ENCODE data around the gene DOK4. TPM values are rescaled to one million over a fixed set of nuclear protein-coding genes. Genes with fewer than 3 reads are reported as not detected.

Gene DOK4
- total and polyA plus RNA-seq, 2 of the 8 experiments (the other 6 are each of a cell fraction or from before 2014, with no cell fraction given): 24.0 to 28.9 TPM

DNA sequence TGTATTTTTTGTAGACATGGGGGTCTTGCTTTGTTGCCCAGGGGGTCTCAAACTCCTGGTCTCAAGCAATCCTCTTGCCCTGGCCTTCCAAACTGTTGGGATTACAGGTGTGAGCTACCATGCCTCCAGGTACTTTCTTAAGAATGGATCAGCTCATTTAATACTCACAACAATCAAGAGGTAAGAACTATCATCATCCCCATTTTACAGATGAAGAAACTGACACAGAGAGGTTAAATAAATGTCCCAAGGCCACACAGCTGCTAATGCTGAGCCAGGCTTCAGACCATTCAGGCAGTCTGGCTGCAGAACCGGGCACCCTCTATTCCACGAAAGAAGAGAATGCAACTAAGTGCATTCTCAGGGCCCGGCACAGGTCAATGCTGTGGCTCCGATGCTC, 28.1 kb upstream of the DOK4 start:
- H2AK5ac ChIP-seq (ENCODE audit: low read depth, low read length): no peak overlapping the region
- no peaks in the 10 kb centered on the region for H3K79me1 ChIP-seq (ENCODE audit: low read depth, low read length)
- no peak overlapping the region for H3K18ac ChIP-seq (ENCODE audit: extremely low read depth, low read length)
- H2BK5ac ChIP-seq (ENCODE audit: low read depth, low read length): 0 out of 2 replicates have a peak overlapping the region, but pooled peaks have one; percentile 44
- no peaks in the 10 kb centered on the region for H3K23me2 ChIP-seq (ENCODE audit: low read depth, low read length)
- no peak for DNase-seq (ENCODE audit: low read depth in 1 of 2, low spot score in 2 of 2)
- no peak overlapping the region for H2BK20ac ChIP-seq (ENCODE audit: low read length)
- WGBS, 2 experiments (ENCODE audit: extremely low coverage in 1 of 2, insufficient coverage in 1 of 2, insufficient read length in 1 of 2, insufficient replicate concordance in 2 of 2, low coverage in 1 of 2, low lambda C conversion rate in 2 of 2, missing lambda C conversion rate in 1 of 2): 95% methylated on average over 4 of the region's 4 CpGs; no CpG with 5 or more reads in 1 of the 2 experiments
- FAIRE-seq: no peak
- no peak overlapping the region for H3K23ac ChIP-seq (ENCODE audit: insufficient read length)
- no peak overlapping the region for H4K8ac ChIP-seq (ENCODE audit: extremely low read depth, insufficient read depth, low read length)
- no peaks in the 10 kb centered on the region for H3K79me2 ChIP-seq (ENCODE audit: control insufficient read depth in 1 of 2, insufficient read depth in 2 of 2, low read length in 2 of 2)
- H3K27me3 ChIP-seq (replicated peaks in 1 of 4; ENCODE audit: control insufficient read depth in 3 of 4, extremely low read depth in 1 of 4, insufficient read depth in 3 of 4, low read length in 3 of 4): no peaks in the 10 kb centered on the region; a peak in 1 of 7 replicates
- no peak overlapping the region for H3K27ac ChIP-seq (ENCODE audit: low read depth, low read length)
- no peak overlapping the region; the same call in 1 of the 2 replicates for H2BK15ac ChIP-seq (ENCODE audit: low read length)
- CTCF ChIA-PET (ENCODE audit: partially characterized antibody): interaction anchor here (0.9 to 2.8 kb wide), 3 partner anchors 37 to 96 kb away, joined by 3 to 17 read pairs (median 8); no protein-coding TSS in a partner anchor
- H2BK12ac ChIP-seq (ENCODE audit: low read depth, low read length): no peak overlapping the region
- H3K4ac ChIP-seq (replicated peaks; ENCODE audit: insufficient read length, low read depth, low read length): no peak overlapping the region
- no peak overlapping the region for H4K5ac ChIP-seq (ENCODE audit: insufficient read length, low read depth, low read length)
- no peak overlapping the region for H3K4me2 ChIP-seq (ENCODE audit: insufficient read depth in 1 of 2, low read depth in 2 of 2, low read length in 2 of 2)
- no peak overlapping the region for H3K56ac ChIP-seq (replicated peaks; ENCODE audit: insufficient read length, low read depth, low read length)
- peaks cover 0 to 1% of the 10 kb centered on the region in 2 experiments for H4K20me1 ChIP-seq (replicated peaks in 1 of 2; ENCODE audit: control insufficient read depth in 1 of 2, insufficient read depth in 2 of 2, low read length in 2 of 2)
- no peak overlapping the region for H3K9ac ChIP-seq (replicated peaks in 1 of 4; ENCODE audit: extremely low read depth in 1 of 4, low read depth in 3 of 4, low read length in 3 of 4)
- H4K91ac ChIP-seq (replicated peaks; ENCODE audit: insufficient read length, low read length): no peak overlapping the region
- no peak overlapping the region for H3K4me3 ChIP-seq (ENCODE audit: extremely low read depth in 1 of 4, insufficient read depth in 2 of 4, low read depth in 3 of 4, low read length in 4 of 4)
- POLR2A ChIA-PET (ENCODE audit: partially characterized antibody): interaction anchor here (1.2 to 1.3 kb wide), 2 partner anchors 14 to 52 kb away, joined by 3 to 4 read pairs; partner anchors contain the start of gene POLR2C
- H3K4me1 ChIP-seq (replicated peaks in 1 of 4; ENCODE audit: control insufficient read depth in 3 of 4, insufficient read depth in 4 of 4, low read length in 3 of 4): peaks cover 0 to 3% (median 1%) of the 10 kb centered on the region in 4 experiments; a peak in 2 of 7 replicates
- no peak overlapping the region for H2AFZ ChIP-seq (ENCODE audit: low read length)
- H3K36me3 ChIP-seq (ENCODE audit: control insufficient read depth in 2 of 4, insufficient read depth in 4 of 4, low read length in 3 of 4): no peaks in the 10 kb centered on the region; a peak in 1 of 8 replicates
- no peaks in the 10 kb centered on the region for H3K9me3 ChIP-seq (ENCODE audit: insufficient read depth in 2 of 2, low read depth in 1 of 2, low read length in 1 of 2)
- no peak overlapping the region for H3K14ac ChIP-seq (ENCODE audit: insufficient read length)
- H2BK120ac ChIP-seq (replicated peaks; ENCODE audit: low read depth, low read length): no peak overlapping the region
- TF ChIP-seq CHD1 (IDR thresholded peaks at IDR 0.05; ENCODE audit: low read depth, low read length): no peak
- no peak for TF ChIP-seq NANOG (IDR thresholded peaks at IDR 0.05; ENCODE audit: insufficient read depth, low read depth, low read length, poor library complexity, severe bottlenecking)
- no peak for TF ChIP-seq POU5F1 (IDR thresholded peaks at IDR 0.05; ENCODE audit: low read depth, low read length)
- no peak for TF ChIP-seq TEAD4 (IDR thresholded peaks at IDR 0.05; ENCODE audit: low read depth, low read length)
- TF ChIP-seq BRCA1 (IDR thresholded peaks at IDR 0.05; ENCODE audit: low read depth, low read length): no peak
- TF ChIP-seq, protein P1, sequence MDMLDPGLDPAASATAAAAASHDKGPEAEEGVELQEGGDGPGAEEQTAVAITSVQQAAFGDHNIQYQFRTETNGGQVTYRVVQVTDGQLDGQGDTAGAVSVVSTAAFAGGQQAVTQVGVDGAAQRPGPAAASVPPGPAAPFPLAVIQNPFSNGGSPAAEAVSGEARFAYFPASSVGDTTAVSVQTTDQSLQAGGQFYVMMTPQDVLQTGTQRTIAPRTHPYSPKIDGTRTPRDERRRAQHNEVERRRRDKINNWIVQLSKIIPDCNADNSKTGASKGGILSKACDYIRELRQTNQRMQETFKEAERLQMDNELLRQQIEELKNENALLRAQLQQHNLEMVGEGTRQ (IDR thresholded peaks at IDR 0.05; ENCODE audit: low read length): no peak
- no peak for TF ChIP-seq EZH2 (IDR thresholded peaks at IDR 0.05; ENCODE audit: low read depth, low read length, severe bottlenecking)
- TF ChIP-seq CTCF (IDR thresholded peaks at IDR 0.05; ENCODE audit: control extremely low read depth in 1 of 3, insufficient read depth in 1 of 3, low read depth in 1 of 3, low read length in 3 of 3): no peak
- no peak for TF ChIP-seq BCL11A (IDR thresholded peaks at IDR 0.05; ENCODE audit: low read depth in 2 of 2, low read length in 2 of 2)
- no peak for TF ChIP-seq MAFK (IDR thresholded peaks at IDR 0.05; ENCODE audit: low read depth, low read length)

All from H1 (cell line).